Gastroesophageal sphincter (tissue), 3 donors: ENCODE data around the gene FBXW4.

Experiments used
- POLR2A ChIP-seq, 2 donors: fragments of 450-650 bp; IDR thresholded peaks; one replicate each; pipeline ENCODE4 v1.6.1; 2017; ENCODE audit warnings: antibody characterized with exemption in 2 of 2, mild to moderate bottlenecking in 2 of 2, moderate library complexity in 1 of 2
- TF ChIP-seq, protein P1 (sequence below), 4 experiments: fragments of 200-600 bp in 2 of 4; fragments of 450-650 bp in 2 of 4; sonication (generic) in 1 of 4; IDR thresholded peaks; one replicate each; pipeline ENCODE4 v1.5.1; 2017 to 2019; ENCODE audit warnings: antibody characterized with exemption in 4 of 4, mild to moderate bottlenecking in 2 of 4, moderate library complexity in 2 of 4

DNA sequence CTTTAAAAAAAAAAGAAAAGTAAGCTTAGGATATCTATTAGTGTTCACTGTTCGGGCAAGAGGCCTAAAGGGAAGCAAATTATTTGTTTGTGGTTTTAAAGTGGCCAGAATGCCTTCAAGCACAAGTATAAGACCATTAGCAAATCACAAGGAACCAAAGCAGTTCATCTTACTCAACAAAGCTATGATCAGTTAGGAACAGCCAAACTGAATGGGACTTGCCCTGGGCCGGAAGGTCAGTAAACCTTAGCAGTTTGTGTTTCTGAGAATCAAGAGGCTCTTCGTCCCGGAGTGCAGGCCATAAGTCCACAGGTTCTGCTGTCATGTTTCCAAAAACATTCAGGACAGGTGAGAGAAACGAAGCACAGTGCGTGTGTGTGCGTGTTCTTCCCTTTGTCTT lies 4.5 kb downstream of the FBXW4 start:
- no peak for TF ChIP-seq POLR2A (IDR thresholded peaks at IDR 0.05)
- TF ChIP-seq, protein P1, sequence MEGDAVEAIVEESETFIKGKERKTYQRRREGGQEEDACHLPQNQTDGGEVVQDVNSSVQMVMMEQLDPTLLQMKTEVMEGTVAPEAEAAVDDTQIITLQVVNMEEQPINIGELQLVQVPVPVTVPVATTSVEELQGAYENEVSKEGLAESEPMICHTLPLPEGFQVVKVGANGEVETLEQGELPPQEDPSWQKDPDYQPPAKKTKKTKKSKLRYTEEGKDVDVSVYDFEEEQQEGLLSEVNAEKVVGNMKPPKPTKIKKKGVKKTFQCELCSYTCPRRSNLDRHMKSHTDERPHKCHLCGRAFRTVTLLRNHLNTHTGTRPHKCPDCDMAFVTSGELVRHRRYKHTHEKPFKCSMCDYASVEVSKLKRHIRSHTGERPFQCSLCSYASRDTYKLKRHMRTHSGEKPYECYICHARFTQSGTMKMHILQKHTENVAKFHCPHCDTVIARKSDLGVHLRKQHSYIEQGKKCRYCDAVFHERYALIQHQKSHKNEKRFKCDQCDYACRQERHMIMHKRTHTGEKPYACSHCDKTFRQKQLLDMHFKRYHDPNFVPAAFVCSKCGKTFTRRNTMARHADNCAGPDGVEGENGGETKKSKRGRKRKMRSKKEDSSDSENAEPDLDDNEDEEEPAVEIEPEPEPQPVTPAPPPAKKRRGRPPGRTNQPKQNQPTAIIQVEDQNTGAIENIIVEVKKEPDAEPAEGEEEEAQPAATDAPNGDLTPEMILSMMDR (IDR thresholded peaks at IDR 0.05), result no peak
